HEK293 (cell line): ENCODE data around the gene FES.

Experiments
- FEZF1 ChIP-seq: fragments of 450-650 bp; formaldehyde crosslinking; IDR thresholded peaks from 2 replicates; pipeline ENCODE4 v1.5.1; 2016; ENCODE audit warnings: missing biosample characterization, missing genetic modification characterization
- KLF10 ChIP-seq: fragments of 450-650 bp; IDR thresholded peaks from 2 replicates; pipeline ENCODE4 v1.5.1; 2018; ENCODE audit warnings: missing biosample characterization, mild to moderate bottlenecking, missing genetic modification characterization
- REST ChIP-seq: fragments of 450-650 bp; formaldehyde crosslinking; IDR thresholded peaks from 2 replicates; pipeline ENCODE4 v1.5.1; 2016; ENCODE audit warnings: missing biosample characterization, missing genetic modification characterization
- SCRT1 ChIP-seq: fragments of 450-650 bp; formaldehyde crosslinking; IDR thresholded peaks from 2 replicates; pipeline ENCODE4 v1.5.1; 2016; ENCODE audit warnings: missing biosample characterization, missing genetic modification characterization, borderline replicate concordance
- ZBTB1 ChIP-seq: fragments of 450-650 bp; formaldehyde crosslinking; IDR thresholded peaks from 2 replicates; pipeline ENCODE4 v1.5.1; 2016; ENCODE audit warnings: missing biosample characterization, missing genetic modification characterization
- ZBTB17 ChIP-seq: fragments of 450-650 bp; formaldehyde crosslinking; IDR thresholded peaks from 2 replicates; pipeline ENCODE4 v1.5.1; 2016; ENCODE audit warnings: missing biosample characterization, missing genetic modification characterization
- ZBTB48 ChIP-seq: fragments of 450-650 bp; formaldehyde crosslinking; IDR thresholded peaks from 2 replicates; pipeline ENCODE4 v1.5.1; 2016; ENCODE audit warnings: missing biosample characterization, missing genetic modification characterization
- ZNF112 ChIP-seq: fragments of 450-650 bp; formaldehyde crosslinking; IDR thresholded peaks from 2 replicates; pipeline ENCODE4 v1.5.0; 2017; ENCODE audit warnings: missing biosample characterization, missing genetic modification characterization
- ZNF121 ChIP-seq: fragments of 450-650 bp; formaldehyde crosslinking; IDR thresholded peaks from 2 replicates; pipeline ENCODE4 v1.5.1; 2016; ENCODE audit warnings: missing biosample characterization, missing genetic modification characterization
- ZNF155 ChIP-seq: fragments of 450-650 bp; formaldehyde crosslinking; IDR thresholded peaks from 2 replicates; pipeline ENCODE4 v1.5.1; 2016; ENCODE audit warnings: missing biosample characterization, missing genetic modification characterization
- ZNF16 ChIP-seq: fragments of 450-650 bp; formaldehyde crosslinking; IDR thresholded peaks from 2 replicates; pipeline ENCODE4 v1.5.1; 2016; ENCODE audit warnings: low read depth, missing biosample characterization, missing genetic modification characterization
- ZNF169 ChIP-seq: fragments of 450-650 bp; formaldehyde crosslinking; IDR thresholded peaks from 2 replicates; pipeline ENCODE4 v1.5.1; 2016; ENCODE audit warnings: missing biosample characterization, missing genetic modification characterization
- ZNF175 ChIP-seq: fragments of 450-650 bp; formaldehyde crosslinking; IDR thresholded peaks from 2 replicates; pipeline ENCODE4 v1.5.1; 2016; ENCODE audit warnings: missing biosample characterization, missing genetic modification characterization
- ZNF362 ChIP-seq: fragments of 450-650 bp; formaldehyde crosslinking; IDR thresholded peaks from 2 replicates; pipeline ENCODE4 v1.5.1; 2016; ENCODE audit warnings: missing biosample characterization, missing genetic modification characterization
- ZNF391 ChIP-seq: fragments of 450-650 bp; formaldehyde crosslinking; IDR thresholded peaks from 2 replicates; pipeline ENCODE4 v1.5.1; 2016; ENCODE audit warnings: low read depth, missing biosample characterization, missing genetic modification characterization, borderline replicate concordance
- ZNF416 ChIP-seq: fragments of 450-650 bp; formaldehyde crosslinking; IDR thresholded peaks from 2 replicates; pipeline ENCODE4 v1.5.1; 2016; ENCODE audit warnings: missing biosample characterization, missing genetic modification characterization
- ZNF473 ChIP-seq: fragments of 450-650 bp; formaldehyde crosslinking; IDR thresholded peaks from 2 replicates; pipeline ENCODE4 v1.5.1; 2017; ENCODE audit warnings: missing biosample characterization, missing genetic modification characterization
- ZNF514 ChIP-seq: fragments of 450-650 bp; formaldehyde crosslinking; IDR thresholded peaks from 2 replicates; pipeline ENCODE4 v1.5.1; 2016; ENCODE audit warnings: missing biosample characterization, missing genetic modification characterization
- ZNF558 ChIP-seq: fragments of 450-650 bp; formaldehyde crosslinking; IDR thresholded peaks from 2 replicates; pipeline ENCODE4 v1.5.1; 2016; ENCODE audit warnings: missing biosample characterization, missing genetic modification characterization
- ZNF600 ChIP-seq: fragments of 450-650 bp; formaldehyde crosslinking; IDR thresholded peaks from 2 replicates; pipeline ENCODE4 v1.5.1; 2016; ENCODE audit warnings: missing biosample characterization, missing genetic modification characterization
- ZNF621 ChIP-seq: fragments of 450-650 bp; formaldehyde crosslinking; IDR thresholded peaks from 2 replicates; pipeline ENCODE4 v1.5.1; 2017; ENCODE audit warnings: missing biosample characterization, missing genetic modification characterization
- ZNF624 ChIP-seq: fragments of 450-650 bp; formaldehyde crosslinking; IDR thresholded peaks from 2 replicates; pipeline ENCODE4 v1.5.1; 2017; ENCODE audit warnings: missing biosample characterization, missing genetic modification characterization
- ZNF654 ChIP-seq: fragments of 450-650 bp; formaldehyde crosslinking; IDR thresholded peaks from 2 replicates; pipeline ENCODE4 v1.5.1; 2016; ENCODE audit warnings: low read depth, missing biosample characterization, missing genetic modification characterization
- ZNF776 ChIP-seq: fragments of 450-650 bp; formaldehyde crosslinking; IDR thresholded peaks from 2 replicates; pipeline ENCODE4 v1.5.0; 2017; ENCODE audit warnings: missing biosample characterization, missing genetic modification characterization, borderline replicate concordance
- ZSCAN16 ChIP-seq: fragments of 450-650 bp; formaldehyde crosslinking; IDR thresholded peaks from 2 replicates; pipeline ENCODE4 v1.5.1; 2016; ENCODE audit warnings: missing biosample characterization, missing genetic modification characterization
- TF ChIP-seq, protein P1 (sequence below): fragments of 450-650 bp; formaldehyde crosslinking; optimal IDR thresholded peaks from 2 replicates; pipeline ENCODE3; 2016; ENCODE audit warnings: missing biosample characterization, mild to moderate bottlenecking, missing genetic modification characterization
- TF ChIP-seq, protein P2 (sequence below): fragments of 450-650 bp; formaldehyde crosslinking; IDR thresholded peaks from 2 replicates; pipeline ENCODE4 v1.5.1; 2017; ENCODE audit warnings: missing biosample characterization, missing genetic modification characterization
- TF ChIP-seq, protein P3 (sequence below): fragments of 450-650 bp; formaldehyde crosslinking; IDR thresholded peaks from 2 replicates; pipeline ENCODE4 v1.5.1; 2016; ENCODE audit warnings: missing biosample characterization, missing genetic modification characterization
- TF ChIP-seq, protein P4 (sequence below): fragments of 450-650 bp; formaldehyde crosslinking; IDR thresholded peaks from 2 replicates; pipeline ENCODE4 v1.5.1; 2016; ENCODE audit warnings: missing biosample characterization, missing genetic modification characterization

Gene FES

DNA sequence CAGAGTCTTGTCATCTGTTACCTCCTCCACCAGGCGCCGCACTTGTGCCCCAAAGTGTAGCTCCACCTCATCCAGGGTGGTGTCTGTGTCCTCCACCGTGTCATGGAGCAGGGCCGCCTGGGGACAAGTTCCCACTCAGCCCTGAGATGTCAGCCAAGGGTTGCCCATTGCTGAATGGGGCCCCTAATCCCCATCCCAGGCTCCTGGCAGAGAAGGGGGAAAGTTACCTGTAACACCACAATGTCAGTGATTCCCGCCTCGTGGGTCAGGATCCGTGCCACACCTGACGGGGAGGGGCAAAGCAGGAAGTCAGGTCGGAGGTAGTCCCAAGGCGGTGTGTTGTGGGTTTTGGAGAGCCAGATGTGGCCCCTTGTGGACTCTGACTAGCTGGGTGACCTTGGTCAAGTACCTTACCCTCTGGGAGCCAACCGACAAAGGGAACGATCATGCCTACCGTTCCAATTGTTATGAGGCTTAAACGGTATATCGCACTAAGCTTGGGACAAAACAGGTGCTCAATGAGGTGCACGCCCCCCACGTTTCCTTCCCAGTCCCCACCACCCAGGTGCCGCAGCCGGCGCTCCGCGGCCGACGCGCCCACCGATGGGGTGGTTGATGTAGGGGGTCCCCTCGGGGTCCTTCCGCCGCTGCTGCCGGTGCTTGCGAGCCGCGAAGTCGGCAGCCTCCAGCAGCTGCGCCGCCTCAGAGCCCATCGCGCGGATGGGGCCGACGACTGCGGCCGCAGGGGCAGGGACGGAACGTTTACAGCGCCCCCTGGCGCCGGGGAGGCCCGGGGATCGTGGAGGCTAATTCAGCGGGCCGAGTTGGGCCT, 47.7 kb downstream of the FES start, which contains the start of gene HDDC3 (continued):
- TF ChIP-seq, protein P1, sequence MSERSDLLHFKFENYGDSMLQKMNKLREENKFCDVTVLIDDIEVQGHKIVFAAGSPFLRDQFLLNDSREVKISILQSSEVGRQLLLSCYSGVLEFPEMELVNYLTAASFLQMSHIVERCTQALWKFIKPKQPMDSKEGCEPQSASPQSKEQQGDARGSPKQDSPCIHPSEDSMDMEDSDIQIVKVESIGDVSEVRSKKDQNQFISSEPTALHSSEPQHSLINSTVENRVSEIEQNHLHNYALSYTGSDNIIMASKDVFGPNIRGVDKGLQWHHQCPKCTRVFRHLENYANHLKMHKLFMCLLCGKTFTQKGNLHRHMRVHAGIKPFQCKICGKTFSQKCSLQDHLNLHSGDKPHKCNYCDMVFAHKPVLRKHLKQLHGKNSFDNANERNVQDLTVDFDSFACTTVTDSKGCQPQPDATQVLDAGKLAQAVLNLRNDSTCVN (tag by site-specific recombination): peak; percentile 61
- TF ChIP-seq ZNF169 (tag by site-specific recombination): no peak
- no peak for TF ChIP-seq ZNF16 (tag by site-specific recombination)
- peak; percentile 54; the same call in 1 of the 2 replicates for TF ChIP-seq ZNF121 (tag by site-specific recombination)
- no peak for TF ChIP-seq ZNF621 (tag by site-specific recombination)
- TF ChIP-seq ZBTB48 (tag by site-specific recombination): peak; percentile 81
- TF ChIP-seq ZNF175 (tag by site-specific recombination): no peak
- 0 out of 2 replicates have a peak, but pooled peaks have one; percentile 27 for TF ChIP-seq ZNF624 (tag by site-specific recombination)
- TF ChIP-seq ZNF558 (tag by site-specific recombination): no peak
- TF ChIP-seq ZNF155 (tag by site-specific recombination): no peak
- TF ChIP-seq, protein P2, sequence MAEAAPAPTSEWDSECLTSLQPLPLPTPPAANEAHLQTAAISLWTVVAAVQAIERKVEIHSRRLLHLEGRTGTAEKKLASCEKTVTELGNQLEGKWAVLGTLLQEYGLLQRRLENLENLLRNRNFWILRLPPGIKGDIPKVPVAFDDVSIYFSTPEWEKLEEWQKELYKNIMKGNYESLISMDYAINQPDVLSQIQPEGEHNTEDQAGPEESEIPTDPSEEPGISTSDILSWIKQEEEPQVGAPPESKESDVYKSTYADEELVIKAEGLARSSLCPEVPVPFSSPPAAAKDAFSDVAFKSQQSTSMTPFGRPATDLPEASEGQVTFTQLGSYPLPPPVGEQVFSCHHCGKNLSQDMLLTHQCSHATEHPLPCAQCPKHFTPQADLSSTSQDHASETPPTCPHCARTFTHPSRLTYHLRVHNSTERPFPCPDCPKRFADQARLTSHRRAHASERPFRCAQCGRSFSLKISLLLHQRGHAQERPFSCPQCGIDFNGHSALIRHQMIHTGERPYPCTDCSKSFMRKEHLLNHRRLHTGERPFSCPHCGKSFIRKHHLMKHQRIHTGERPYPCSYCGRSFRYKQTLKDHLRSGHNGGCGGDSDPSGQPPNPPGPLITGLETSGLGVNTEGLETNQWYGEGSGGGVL (tag by site-specific recombination): no peak
- TF ChIP-seq ZNF112 (tag by site-specific recombination): no peak
- TF ChIP-seq KLF10 (tag by site-specific recombination): no peak
- TF ChIP-seq REST (tag by site-specific recombination): no peak
- no peak for TF ChIP-seq ZNF776 (tag by site-specific recombination)
- no peak for TF ChIP-seq ZNF654 (tag by site-specific recombination)
- no peak for TF ChIP-seq ZNF473 (tag by site-specific recombination)
- TF ChIP-seq, protein P3, sequence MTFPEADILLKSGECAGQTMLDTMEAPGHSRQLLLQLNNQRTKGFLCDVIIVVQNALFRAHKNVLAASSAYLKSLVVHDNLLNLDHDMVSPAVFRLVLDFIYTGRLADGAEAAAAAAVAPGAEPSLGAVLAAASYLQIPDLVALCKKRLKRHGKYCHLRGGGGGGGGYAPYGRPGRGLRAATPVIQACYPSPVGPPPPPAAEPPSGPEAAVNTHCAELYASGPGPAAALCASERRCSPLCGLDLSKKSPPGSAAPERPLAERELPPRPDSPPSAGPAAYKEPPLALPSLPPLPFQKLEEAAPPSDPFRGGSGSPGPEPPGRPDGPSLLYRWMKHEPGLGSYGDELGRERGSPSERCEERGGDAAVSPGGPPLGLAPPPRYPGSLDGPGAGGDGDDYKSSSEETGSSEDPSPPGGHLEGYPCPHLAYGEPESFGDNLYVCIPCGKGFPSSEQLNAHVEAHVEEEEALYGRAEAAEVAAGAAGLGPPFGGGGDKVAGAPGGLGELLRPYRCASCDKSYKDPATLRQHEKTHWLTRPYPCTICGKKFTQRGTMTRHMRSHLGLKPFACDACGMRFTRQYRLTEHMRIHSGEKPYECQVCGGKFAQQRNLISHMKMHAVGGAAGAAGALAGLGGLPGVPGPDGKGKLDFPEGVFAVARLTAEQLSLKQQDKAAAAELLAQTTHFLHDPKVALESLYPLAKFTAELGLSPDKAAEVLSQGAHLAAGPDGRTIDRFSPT (tag by site-specific recombination): peak; percentile 36; the same call in 1 of the 2 replicates
- no peak; the same call in 1 of the 2 replicates for TF ChIP-seq FEZF1 (tag by site-specific recombination)
- peak; percentile 100 for TF ChIP-seq ZNF600 (tag by site-specific recombination)
- TF ChIP-seq ZBTB17 (tag by site-specific recombination): peak; percentile 84
- no peak; the same call in 1 of the 2 replicates for TF ChIP-seq ZNF391 (tag by site-specific recombination)
- no peak for TF ChIP-seq ZNF362 (tag by site-specific recombination)
- no peak for TF ChIP-seq ZBTB1 (tag by site-specific recombination)
- TF ChIP-seq SCRT1: 0 out of 2 replicates have a peak, but pooled peaks have one; percentile 10
- TF ChIP-seq, protein P4, sequence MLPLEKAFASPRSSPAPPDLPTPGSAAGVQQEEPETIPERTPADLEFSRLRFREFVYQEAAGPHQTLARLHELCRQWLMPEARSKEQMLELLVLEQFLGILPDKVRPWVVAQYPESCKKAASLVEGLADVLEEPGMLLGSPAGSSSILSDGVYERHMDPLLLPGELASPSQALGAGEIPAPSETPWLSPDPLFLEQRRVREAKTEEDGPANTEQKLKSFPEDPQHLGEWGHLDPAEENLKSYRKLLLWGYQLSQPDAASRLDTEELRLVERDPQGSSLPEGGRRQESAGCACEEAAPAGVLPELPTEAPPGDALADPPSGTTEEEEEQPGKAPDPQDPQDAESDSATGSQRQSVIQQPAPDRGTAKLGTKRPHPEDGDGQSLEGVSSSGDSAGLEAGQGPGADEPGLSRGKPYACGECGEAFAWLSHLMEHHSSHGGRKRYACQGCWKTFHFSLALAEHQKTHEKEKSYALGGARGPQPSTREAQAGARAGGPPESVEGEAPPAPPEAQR (tag by site-specific recombination): no peak
- peak; percentile 37; the same call in 1 of the 2 replicates for TF ChIP-seq ZSCAN16
- TF ChIP-seq ZNF416 (tag by site-specific recombination): no peak
- TF ChIP-seq ZNF514 (tag by site-specific recombination): no peak
